ENCODE results near the gene XAB2.
"Not testable (repeated sequence)": the region's sequence is repeated elsewhere in the genome, so short reads cannot be mapped to it uniquely, and the experiment has no call there.

The XAB2 gene

DNA sequence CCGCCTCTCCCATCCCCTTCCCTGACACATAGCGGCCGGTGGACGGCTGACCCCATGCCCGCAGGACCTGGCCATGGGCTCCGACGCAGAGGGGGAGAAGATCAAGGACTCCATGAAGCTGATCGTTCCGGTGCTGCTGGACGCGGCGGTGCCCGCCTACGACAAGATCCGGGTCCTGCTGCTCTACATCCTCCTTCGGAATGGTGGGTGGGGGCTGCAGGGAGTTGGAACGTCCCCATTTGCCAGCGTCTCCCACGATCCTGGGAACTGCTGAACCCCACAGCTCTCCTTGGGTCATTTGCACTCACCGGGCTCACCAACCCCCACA, 15.2 kb upstream of the XAB2 start:
- DNase-seq, result no peak
- Mint-ChIP-seq H3K9me3 (peaks cover 9% of the 10 kb centered on the region), H3K36me3 (peaks cover 21% of the 10 kb centered on the region), H3K4me3 (no peak overlapping the region), H3K4me1 (peaks cover 7% of the 10 kb centered on the region), H3K27ac (no peak overlapping the region), H3K27me3 (no peaks in the 10 kb centered on the region)
- CTCF ChIA-PET, result interaction anchor here (1.4 kb wide), 1 partner anchor 37 kb away, joined by 3 read pairs; the partner anchor contains the start of gene TRAPPC5

DNA sequence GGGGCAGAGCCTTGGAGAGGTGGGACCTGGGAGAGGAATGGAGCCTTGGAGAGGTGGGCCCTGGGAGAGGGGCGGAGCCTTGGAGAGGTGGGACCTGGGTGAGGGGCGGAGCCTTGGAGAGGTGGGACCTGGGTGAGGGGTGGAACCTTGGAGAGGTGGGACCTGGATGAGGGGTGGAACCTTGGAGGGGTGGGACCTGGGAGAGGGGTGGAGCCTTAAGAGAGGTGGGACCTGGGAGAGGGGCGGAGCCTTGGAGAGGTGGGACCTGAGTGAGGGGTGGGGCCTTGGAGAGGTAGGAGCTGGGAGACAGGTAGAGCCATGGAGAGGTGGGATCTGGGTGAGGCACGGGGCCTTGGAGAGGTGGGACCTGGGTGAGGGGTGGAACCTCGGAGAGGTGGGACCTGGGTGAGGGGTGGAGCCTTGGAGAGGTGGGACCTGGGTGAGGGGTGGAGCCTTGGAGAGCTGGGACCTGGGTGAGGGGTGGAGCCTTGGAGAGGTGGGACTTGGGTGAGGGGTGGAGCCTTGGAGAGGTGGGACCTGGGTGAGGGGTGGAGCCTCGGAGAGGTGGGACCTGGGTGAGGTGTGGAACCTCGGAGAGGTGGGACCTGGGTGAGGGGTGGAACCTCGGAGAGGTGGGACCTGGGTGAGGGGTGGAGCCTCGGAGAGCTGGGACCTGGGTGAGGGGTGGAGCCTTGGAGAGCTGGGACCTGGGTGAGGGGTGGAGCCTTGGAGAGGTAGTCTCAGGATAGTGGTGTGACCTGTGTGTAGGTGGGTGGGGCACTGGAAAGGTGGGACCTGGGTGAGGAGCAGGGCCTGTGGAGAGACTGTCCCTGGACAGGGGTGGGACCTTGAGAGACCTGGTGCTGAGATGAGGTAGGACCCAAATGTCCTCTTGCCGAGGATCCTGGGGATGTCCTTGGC, 14.5 kb upstream of the XAB2 start:
- H3K27me3 Mint-ChIP-seq, H3K4me1 Mint-ChIP-seq, H3K27ac Mint-ChIP-seq, H3K4me3 Mint-ChIP-seq, H3K9me3 Mint-ChIP-seq: not testable (repeated sequence)
- CTCF ChIA-PET, result interaction anchor here (1.4 kb wide), 1 partner anchor 37 kb away, joined by 3 read pairs; the partner anchor contains the start of gene TRAPPC5
- H3K36me3 Mint-ChIP-seq, result peaks cover 27% of the 10 kb centered on the region
- peak; percentile 31 for DNase-seq

- Mint-ChIP-seq H3K4me1 (peaks cover 16% of the 10 kb centered on the region), H3K27ac (no peak overlapping the region), H3K36me3 (peaks cover 30% of the 10 kb centered on the region), H3K27me3 (no peaks in the 10 kb centered on the region), H3K9me3 (peaks cover 9% of the 10 kb centered on the region), H3K4me3 (no peak overlapping the region)
- no peak for DNase-seq
- CTCF ChIA-PET, result no interaction called here
Observed at GRCh38 chr19:7643031-7643415, 13.7 kb upstream of the XAB2 start.

DNA sequence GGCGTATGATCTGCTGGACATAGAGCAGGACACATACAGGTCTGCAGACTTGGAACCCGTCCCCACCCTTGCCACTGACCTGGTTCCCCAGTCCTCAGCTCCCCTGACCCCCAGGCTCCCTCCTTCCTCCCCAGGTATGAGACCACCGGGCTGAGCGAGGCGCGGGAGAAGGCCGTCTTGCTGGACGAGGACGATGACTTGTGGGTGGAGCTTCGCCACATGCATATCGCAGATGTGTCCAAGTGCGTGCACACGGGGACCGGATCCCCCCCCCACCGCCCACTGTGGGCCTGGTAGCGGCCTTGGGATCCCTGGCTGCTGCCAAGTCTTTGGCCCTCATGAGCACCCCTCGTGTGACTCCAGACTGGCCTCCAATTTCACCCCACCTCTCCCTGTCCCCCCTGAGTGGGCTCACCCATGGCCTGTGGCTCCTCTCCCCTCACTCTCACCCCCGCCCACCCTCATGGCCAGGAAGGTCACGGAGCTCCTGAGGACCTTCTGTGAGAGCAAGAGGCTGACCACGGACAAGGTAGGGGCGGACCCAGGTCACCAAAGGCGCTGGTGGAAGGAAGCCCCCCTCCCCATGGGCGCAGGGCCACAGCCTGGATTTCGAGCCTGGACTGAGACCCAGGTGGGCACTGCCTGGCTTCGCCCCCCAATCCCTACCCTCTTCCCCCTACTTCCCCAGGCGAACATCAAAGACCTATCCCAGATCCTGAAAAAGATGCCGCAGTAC, 13.1 kb upstream of the XAB2 start:
- no peak for DNase-seq
- CTCF ChIA-PET, result interaction anchor here (1.3 kb wide), 1 partner anchor 39 kb away, joined by 3 read pairs; the partner anchor contains the start of gene TRAPPC5
- Mint-ChIP-seq H3K4me3 (no peak overlapping the region), H3K36me3 (peaks cover 30% of the 10 kb centered on the region), H3K27ac (no peak overlapping the region), H3K9me3 (peaks cover 9% of the 10 kb centered on the region), H3K4me1 (peaks cover 22% of the 10 kb centered on the region), H3K27me3 (no peaks in the 10 kb centered on the region)

DNA sequence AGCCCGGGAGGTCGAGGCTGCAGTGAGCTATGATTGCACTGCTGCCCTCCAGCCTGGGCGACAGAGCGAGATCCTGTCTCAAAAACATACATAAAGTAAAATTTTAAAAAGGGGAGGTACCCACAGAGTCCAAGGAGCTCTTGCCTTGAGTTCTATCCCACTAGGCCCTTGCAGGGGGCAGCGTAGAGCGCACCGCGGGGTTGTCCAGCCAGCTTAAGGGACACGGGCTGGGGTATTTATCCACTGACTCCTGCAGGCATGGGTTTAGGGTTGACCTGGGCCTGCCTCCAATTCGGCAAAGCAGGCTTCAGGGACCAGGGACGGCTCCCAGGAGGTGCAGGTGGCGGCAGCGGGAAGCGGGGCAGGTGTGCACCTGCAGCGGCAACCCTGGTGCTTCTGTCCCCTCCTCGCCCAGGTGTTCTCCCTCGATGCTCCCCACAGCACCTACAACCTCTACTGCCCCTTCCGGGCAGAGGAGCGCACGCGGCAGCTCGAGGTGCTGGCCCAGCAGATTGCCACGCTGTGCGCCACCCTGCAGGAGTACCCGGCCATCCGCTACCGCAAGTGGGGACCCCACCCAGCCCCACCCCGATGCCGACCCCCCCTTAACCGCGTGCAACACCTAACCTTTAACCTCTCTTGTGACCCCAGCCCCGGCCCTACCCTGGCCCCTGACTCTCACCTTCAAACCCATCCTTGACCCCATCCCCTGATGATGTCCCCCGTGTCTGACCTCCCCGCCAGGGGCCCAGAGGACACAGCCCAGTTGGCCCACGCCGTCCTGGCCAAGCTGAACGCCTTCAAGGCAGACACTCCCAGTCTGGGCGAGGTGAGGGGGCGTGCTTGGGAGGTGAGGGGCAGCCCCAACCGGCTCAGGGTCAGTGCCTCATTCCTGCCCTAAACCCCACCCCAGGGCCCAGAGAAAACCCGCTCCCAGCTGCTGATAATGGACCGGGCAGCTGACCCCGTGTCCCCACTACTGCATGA, 12.2 kb upstream of the XAB2 start:
- H3K4me1 Mint-ChIP-seq, result peaks cover 26% of the 10 kb centered on the region
- peaks cover 30% of the 10 kb centered on the region for H3K36me3 Mint-ChIP-seq
- peaks cover 9% of the 10 kb centered on the region for H3K9me3 Mint-ChIP-seq
- CTCF ChIA-PET, result interaction anchor here (1.3 kb wide), 1 partner anchor 39 kb away, joined by 3 read pairs; the partner anchor contains the start of gene TRAPPC5
- peaks cover 3% of the 10 kb centered on the region for H3K27me3 Mint-ChIP-seq
- no peak overlapping the region for H3K4me3 Mint-ChIP-seq
- DNase-seq, result no peak
- H3K27ac Mint-ChIP-seq, result no peak overlapping the region

DNA sequence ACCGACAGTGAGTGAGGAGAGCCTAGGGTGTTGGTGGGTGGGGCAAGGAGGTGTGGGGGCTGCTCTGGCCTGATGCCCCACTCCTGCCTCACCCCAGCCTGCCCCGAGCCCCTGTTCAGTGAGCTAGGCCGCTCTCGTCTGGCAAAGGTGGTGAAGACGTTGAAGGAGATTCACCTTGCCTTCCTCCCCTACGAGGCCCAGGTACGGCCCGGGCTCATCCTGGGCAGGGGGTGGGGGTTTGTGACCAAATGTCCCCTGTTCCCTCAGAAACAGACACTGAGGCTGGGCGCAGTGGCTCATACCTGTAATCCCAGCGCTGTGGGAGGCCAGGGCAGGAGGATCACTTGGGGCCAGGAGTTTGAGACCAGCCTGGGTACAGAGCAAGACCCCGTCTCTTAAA, 11.5 kb upstream of the XAB2 start:
- Mint-ChIP-seq H3K27ac (no peak overlapping the region), H3K4me3 (no peak overlapping the region), H3K9me3 (peaks cover 9% of the 10 kb centered on the region), H3K27me3 (peaks cover 4% of the 10 kb centered on the region), H3K4me1 (peaks cover 32% of the 10 kb centered on the region), H3K36me3 (peaks cover 28% of the 10 kb centered on the region)
- no peak for DNase-seq
- CTCF ChIA-PET, result interaction anchor here (1.3 kb wide), 1 partner anchor 40 kb away, joined by 3 read pairs; the partner anchor contains the start of gene TRAPPC5

DNA sequence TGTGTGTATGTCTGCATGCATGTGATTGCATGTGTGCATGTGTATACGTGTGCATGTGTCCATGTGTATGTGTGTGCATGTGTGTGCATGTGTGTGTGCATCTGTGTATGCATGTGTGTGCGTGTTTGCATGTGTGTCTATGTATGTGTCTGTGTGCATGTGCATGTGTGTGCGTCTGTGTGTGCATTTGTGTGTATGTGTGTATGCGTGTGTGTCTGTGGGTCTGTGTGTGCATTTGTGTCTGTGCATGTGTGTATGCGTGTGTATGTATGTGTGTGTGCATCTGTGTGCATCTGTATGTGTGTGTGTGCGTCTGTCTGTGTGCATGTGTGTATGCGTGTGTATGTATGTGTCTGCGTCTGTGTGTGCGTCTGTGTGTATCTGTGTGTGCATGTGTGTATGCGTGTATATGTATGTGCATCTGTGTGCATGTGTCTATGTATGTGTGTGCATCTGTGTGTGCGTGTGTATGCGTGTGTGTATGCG, 10.6 kb upstream of the XAB2 start:
- Mint-ChIP-seq H3K4me3 (peak overlapping the region; percentile 28), H3K9me3 (peaks cover 9% of the 10 kb centered on the region), H3K27ac (peak overlapping the region; percentile 1), H3K36me3 (peaks cover 27% of the 10 kb centered on the region), H3K27me3 (peaks cover 4% of the 10 kb centered on the region), H3K4me1 (peaks cover 35% of the 10 kb centered on the region)
- no peak for DNase-seq
- CTCF ChIA-PET, result no interaction called here

GRCh38 chr19:7638802-7639465, 9.6 kb upstream of the XAB2 start:
- Mint-ChIP-seq H3K36me3 (peaks cover 27% of the 10 kb centered on the region), H3K27me3 (peaks cover 4% of the 10 kb centered on the region), H3K4me1 (peaks cover 37% of the 10 kb centered on the region), H3K4me3 (peak overlapping the region; percentile 56), H3K9me3 (peaks cover 9% of the 10 kb centered on the region), H3K27ac (peak overlapping the region; percentile 45)
- CTCF ChIA-PET, result interaction anchor here (0.6 to 1.4 kb wide), 2 partner anchors 13 to 71 kb away, joined by 4 to 9 read pairs; no protein-coding TSS in a partner anchor
- no peak for DNase-seq

DNA sequence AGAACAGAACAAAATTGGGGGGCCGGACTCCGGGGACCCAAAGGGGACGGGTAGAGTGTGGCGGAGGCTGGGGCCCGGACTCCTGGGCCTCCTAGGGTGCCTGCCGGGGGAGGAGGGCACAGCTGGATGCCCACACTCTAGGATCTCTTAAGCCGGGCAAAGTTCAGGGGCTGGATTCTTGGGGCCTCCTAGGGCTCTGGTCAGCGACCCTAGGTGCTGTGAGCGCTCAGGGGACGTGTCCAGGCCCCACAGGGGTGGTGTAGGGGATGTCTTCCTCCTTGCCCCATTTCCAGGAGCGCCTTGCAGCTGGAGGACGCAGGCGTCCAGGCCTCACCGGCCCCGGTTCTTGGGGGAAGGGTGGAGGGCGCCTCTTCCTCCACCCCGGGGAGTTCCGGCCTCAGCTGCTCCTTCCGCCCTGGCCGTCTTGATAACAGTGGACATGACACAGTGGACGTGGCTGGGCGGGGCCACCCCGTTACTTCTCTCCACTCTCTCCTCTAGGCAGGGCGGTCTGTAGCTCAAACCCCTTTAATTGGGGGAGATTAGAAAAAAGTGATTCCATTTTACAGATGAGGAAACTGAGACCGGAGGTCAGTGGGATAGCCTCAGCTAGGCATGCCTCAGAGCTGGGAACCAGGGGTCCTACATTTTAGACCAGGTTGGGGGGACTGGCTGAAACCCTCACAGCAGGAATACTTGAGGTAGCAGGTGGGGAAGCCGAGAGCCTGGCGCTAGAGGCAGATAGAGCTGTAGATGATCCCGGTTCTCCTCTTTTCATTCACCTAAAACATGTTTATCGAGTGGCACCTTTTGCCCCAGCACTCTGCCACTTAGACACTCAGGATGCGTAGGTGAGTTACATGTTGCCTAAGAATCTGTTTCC, 8.3 kb upstream of the XAB2 start:
- Mint-ChIP-seq H3K4me1 (peaks cover 37% of the 10 kb centered on the region), H3K27me3 (peaks cover 4% of the 10 kb centered on the region), H3K9me3 (peaks cover 9% of the 10 kb centered on the region), H3K36me3 (peaks cover 26% of the 10 kb centered on the region), H3K4me3 (peak overlapping the region; percentile 81), H3K27ac (peak overlapping the region; percentile 90)
- CTCF ChIA-PET, result interaction anchor here (0.7 to 1.4 kb wide), 5 partner anchors 9 to 1950 kb away, joined by 3 to 10 read pairs (median 4); partner anchors contain the start of genes PET100, TRAPPC5 and XAB2
- DNase-seq, result peak; percentile 31

DNA sequence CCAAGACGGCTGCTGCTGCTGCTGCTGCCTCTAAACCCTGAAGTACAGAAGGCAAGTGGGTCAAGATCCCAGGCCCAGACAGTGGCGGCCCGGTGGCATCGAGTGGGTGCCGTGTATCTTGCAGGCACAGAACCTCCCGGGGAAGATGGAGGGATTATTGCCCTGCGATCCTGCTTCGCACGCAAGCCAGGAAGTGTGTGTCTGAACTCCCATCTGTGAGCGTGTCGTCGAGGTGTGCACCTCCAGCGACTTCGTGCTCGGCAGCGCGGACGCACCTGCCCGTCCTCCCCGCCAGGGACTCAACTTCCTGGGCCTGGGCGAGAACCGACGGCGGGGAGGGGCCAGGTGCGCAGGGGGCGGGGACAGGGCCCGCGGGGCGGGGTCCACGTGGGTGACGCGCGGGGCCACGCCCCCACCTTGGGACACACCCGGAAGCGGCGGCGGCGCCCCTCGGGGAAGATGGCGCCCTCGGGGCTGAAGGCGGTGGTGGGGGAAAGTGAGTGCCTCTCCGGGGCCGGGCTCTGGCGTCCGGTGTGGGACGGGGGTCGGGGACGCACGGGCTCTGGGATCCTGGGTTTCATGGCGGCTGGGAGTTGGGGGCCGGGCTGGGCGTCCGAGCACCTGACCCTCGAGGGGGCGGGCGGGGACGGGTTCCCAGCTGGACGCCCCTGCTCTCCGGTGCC, 7.5 kb upstream of the XAB2 start, which contains the start of gene STXBP2:
STXBP2 (plus strand) TSS at position 420 of the 683 bp plus-strand sequence; CDS start at position 460, 40 bp downstream.
- peaks cover 9% of the 10 kb centered on the region for H3K9me3 Mint-ChIP-seq
- peak within 1 kb of the TSS; percentile 90 for H3K27ac Mint-ChIP-seq
- peaks cover 37% of the 10 kb centered on the region for H3K4me1 Mint-ChIP-seq
- peaks cover 4% of the 10 kb centered on the region for H3K27me3 Mint-ChIP-seq
- CTCF ChIA-PET, result interaction anchor here (0.7 to 1.4 kb wide), 2 partner anchors 44 to 1949 kb away, joined by 4 to 10 read pairs; partner anchors contain the start of gene TRAPPC5
- peak within 1 kb of the TSS; percentile 81 for H3K4me3 Mint-ChIP-seq
- H3K36me3 Mint-ChIP-seq, result peaks cover 27% of the 10 kb centered on the region
- DNase-seq, result peak; percentile 94

DNA sequence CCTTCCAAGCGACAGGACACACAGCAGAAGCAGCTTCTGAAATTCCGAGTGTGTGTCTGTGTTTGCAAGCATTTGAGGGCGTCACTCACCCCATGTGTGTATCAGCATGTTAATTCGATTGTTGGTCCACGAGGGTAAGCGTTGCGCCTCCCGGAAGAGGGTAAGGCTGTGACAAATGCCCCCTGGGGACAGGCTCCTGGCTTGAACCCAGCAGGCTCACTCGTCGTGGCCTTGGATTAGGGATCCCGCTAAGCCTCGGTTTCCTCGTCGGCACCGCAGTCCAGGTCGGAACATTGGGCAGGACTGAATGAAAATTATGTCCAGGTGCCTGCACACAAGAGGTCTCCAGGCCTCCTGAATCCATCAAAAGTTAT, 7.0 kb upstream of the XAB2 start:
- peaks cover 37% of the 10 kb centered on the region for H3K4me1 Mint-ChIP-seq
- peaks cover 9% of the 10 kb centered on the region for H3K9me3 Mint-ChIP-seq
- CTCF ChIA-PET, result interaction anchor here (1.0 kb wide), 1 partner anchor 16 kb away, joined by 4 read pairs; no protein-coding TSS in a partner anchor
- H3K27ac Mint-ChIP-seq, result peak overlapping the region; percentile 90
- no peak for DNase-seq
- peak overlapping the region; percentile 81 for H3K4me3 Mint-ChIP-seq
- peaks cover 4% of the 10 kb centered on the region for H3K27me3 Mint-ChIP-seq
- H3K36me3 Mint-ChIP-seq, result peaks cover 29% of the 10 kb centered on the region
